AG09319 (cell line): ENCODE results near the gene TAB2.

Source experiments
- DNase-seq: peaks from one replicate; pipeline ENCODE4 v3.0.0-alpha.2; 2010; ENCODE audit warnings: low read depth; ENCODE audit errors: extremely low read depth
- TF ChIP-seq, protein P1 (sequence below): IDR thresholded peaks from 2 replicates; pipeline ENCODE4 v1.5.1; 2011; ENCODE audit warnings: low read depth, mild to moderate bottlenecking, inconsistent platforms, low read length, moderate library complexity

TAB2 gene

DNA sequence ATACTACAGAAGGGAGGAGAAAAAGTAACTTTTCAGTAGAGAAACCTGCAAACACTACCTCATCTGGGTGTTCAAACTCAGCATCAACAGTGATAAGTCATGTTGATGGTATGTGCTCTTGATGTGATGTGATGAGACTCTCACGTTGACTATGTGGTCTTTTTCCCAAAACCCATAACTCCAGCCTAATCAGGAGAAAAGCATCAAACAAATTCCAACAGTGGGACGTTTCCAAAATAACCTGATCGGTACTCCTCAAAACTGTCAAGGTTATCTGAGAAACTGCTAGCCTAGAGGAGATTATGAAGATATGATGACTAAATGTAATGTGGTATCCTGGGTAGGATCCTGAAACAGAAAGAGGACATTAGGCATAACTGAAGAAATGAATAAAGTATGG lies 41.9 kb upstream of the TAB2 start:
- DNase-seq = no peak

DNA sequence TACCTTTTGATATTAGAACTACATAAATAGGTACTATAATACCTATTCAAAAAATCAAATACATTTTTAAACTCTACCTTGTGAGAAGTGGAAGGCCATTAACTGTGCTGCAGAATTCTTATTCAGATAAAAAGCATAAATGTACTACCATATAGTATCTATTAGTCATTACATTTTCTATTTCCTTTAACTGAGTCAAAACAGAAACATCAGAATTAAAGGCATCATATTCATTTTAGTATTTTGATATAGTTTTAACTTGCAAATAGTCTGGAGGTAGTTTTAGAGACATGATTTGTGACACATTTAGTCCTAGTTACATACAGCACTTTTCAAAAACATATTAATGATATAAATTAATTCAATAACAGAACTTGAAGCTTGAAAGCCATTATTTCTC lies 39.9 kb upstream of the TAB2 start:
- TF ChIP-seq, protein P1, sequence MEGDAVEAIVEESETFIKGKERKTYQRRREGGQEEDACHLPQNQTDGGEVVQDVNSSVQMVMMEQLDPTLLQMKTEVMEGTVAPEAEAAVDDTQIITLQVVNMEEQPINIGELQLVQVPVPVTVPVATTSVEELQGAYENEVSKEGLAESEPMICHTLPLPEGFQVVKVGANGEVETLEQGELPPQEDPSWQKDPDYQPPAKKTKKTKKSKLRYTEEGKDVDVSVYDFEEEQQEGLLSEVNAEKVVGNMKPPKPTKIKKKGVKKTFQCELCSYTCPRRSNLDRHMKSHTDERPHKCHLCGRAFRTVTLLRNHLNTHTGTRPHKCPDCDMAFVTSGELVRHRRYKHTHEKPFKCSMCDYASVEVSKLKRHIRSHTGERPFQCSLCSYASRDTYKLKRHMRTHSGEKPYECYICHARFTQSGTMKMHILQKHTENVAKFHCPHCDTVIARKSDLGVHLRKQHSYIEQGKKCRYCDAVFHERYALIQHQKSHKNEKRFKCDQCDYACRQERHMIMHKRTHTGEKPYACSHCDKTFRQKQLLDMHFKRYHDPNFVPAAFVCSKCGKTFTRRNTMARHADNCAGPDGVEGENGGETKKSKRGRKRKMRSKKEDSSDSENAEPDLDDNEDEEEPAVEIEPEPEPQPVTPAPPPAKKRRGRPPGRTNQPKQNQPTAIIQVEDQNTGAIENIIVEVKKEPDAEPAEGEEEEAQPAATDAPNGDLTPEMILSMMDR = no peak
- DNase-seq = no peak

More for the DNA sequence above, 41.9 kb upstream of the TAB2 start:
- TF ChIP-seq, protein P1 = no peak

DNA sequence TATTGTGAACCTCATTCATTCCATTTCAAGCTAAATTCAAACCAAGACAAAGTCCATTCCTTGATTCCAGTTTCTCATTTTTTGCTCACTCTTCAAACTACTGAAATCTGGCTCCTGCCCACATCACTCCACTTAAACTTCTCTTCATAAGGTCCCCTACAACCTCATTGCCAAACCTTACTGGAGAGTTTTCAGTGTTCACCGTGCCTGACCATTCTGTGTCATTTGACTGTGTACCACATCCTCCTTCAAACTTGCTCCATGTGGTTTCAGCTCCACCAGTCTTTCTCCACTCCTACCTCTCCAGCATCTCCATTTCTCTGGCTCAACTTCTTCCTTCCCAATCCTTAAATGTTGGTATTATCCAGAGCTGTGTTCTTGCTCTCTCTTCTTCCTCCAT lies 38.5 kb upstream of the TAB2 start:
- TF ChIP-seq, protein P1 = no peak
- DNase-seq = no peak

DNA sequence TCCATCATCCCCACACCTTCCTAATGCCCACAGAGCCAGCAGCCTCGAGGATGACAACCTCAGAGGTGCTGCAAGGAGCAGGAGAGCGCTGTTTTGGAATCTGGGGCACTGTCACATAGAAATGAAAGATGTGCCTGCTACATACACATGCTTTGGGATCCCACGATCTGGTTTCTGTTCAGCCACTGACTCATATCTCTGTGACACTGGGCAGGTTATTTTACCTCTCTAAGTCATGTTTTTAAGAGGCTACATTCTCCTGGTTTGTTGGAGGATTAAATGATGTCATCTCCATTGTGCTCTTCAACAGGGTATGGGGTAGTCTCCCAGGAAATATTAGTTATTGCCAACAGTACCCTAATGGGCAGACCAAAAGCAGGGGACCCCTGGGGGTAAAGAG lies 32.6 kb upstream of the TAB2 start:
- DNase-seq = no peak
- TF ChIP-seq, protein P1 = no peak

DNA sequence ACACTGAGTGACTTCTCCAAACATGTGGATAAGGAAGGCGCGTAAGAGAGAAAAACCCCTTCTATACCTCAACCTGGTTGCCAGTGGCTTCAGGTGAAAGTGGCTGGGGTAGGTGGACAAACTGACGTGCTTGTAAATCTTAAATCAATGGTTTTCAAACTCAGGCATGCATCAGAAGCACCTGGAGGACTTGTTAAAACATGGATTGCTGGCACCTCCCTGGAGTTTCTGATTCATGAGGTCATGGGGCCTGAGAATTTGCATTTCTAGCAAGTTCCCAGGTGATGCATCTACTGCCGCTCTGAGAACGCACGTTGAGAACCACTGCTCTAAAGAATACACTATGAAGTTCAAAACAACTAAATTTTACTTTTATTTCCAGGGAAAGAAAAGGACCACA lies 31.9 kb upstream of the TAB2 start:
- DNase-seq = no peak
- TF ChIP-seq, protein P1 = no peak

DNA sequence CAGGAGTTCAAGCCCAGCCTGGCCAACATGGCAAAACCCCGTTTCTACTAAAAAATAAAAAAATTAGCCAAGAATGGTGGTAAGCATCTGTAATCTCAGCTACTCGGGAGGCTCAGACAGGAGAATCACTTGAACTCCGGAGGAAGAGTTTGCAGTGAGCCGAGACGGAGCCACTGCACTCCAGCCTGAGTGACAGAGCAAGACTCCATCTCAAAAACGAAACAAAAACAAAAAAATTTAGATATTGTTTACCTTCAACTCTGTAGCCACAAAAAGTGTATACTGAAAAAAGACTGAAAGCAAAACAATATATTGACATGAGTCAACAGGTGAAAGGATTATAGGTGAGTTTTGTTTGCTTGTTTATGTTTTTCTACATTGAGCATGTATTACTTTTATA lies 30.6 kb upstream of the TAB2 start:
- TF ChIP-seq, protein P1 = no peak

DNA sequence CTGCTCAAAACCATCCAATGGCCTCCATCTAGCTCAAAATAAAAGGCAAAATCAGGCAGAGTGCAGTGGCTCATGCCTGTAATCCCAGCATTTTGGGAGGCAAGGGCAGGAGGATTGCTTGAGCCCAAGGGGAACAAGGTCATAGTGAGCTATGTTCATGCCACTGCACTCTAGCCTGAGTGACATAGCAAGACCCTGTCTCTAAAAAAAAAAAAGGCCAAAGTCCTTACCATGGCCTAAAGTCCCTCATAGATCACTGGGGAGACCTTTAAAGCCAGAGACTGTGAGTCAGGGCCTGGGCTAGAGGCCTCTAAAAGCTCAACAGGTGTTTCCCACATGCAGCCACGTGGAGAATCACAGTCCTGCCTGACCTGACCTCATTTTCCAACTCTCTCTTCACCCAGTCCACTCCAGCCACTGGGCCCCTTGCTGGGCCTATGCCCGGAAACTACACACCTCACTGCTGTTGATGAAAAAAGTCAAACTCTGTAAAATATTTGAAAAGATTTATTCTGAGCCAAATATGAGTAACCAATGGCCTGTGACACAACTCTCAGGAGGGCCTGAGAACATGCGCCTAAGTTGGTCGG lies 28.2 kb upstream of the TAB2 start:
- peak; percentile 11 for DNase-seq
- TF ChIP-seq, protein P1 = no peak

More for the DNA sequence above, 30.6 kb upstream of the TAB2 start:
- DNase-seq = no peak
